Measurements from ENCODE around the gene PHRF1.

Gene PHRF1

DNA sequence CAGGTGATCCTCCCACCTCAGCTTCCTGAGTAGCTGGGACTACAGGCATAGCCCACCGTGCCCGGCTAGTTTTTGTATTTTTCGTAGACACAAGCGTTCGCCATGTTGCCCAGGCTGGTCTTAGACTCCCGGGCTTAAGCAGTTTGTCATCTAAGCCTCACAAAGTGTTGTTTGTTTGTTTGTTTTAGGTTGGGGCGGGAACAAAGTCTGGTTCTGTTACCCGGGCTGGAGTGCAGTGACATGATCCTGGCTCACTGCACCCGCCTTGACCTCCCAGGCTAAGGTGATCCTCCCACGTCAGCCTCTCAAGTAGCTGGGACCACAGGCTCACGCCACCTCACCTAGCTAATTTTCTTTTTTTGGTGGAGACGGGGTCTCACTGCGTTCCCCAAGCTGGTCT, 26.9 kb downstream of the PHRF1 start:
- no peak for DNase-seq

DNA sequence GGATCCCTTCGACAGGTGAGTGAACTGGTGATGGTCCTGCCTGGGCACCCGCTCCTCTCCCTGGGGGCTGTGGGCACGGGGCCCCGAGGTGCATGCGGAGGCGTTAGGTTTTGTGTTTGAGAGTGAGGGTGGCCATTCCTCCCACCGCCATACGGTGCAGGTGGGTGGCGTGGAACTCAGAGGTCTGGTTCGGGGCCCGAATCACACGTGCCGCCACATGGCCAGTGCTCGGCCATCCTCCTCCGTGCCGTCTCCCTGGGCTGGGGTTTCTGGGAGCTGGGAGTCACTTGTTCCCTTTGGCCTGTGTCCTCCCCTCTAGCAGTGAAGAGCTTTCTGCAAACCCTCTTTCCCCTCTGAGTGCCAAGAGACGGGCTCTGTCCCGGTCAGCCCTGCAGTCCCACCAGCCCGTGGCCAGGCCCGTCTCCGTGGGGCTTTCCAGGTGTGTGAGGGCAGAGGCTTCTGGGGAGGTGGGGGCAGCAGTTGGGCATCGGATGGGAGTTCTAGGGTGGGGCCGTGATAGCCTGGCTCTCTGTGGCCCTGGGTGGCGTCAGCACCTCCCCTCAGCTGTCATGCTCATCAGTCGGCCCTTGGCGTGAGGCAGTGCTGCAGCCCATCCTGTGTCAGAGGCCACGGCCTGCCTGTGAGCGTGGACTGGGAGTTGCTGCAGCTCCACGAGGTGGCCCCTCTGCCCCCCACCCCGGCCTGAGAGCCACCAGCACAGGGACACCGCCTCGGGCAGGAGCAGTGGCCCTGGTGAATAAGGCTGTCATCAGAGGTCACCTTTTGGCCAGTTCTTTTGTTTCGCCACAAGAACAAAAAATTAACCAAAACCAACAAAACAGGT, 29.2 kb downstream of the PHRF1 start:
- no peak for DNase-seq

DNA sequence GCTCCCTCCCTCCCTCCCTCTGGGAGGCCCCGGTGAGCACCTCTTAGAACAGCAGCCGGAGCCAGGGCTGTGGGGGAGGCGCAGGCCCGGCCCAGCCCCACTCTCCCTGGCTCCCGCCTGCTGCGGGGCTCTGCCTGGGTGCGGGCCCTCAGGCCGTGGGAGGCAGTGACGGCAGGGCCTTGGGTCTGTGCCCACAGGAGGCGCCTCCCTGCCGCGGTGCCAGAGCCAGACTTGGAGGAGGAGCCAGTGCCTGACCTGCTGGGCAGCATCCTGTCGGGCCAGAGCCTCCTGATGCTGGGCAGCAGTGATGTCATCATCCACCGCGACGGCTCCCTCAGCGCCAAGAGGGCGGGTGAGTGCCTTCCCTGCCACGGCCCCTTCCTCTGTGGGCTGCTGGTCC, 30.0 kb downstream of the PHRF1 start:
- DNase-seq = no peak

DNA sequence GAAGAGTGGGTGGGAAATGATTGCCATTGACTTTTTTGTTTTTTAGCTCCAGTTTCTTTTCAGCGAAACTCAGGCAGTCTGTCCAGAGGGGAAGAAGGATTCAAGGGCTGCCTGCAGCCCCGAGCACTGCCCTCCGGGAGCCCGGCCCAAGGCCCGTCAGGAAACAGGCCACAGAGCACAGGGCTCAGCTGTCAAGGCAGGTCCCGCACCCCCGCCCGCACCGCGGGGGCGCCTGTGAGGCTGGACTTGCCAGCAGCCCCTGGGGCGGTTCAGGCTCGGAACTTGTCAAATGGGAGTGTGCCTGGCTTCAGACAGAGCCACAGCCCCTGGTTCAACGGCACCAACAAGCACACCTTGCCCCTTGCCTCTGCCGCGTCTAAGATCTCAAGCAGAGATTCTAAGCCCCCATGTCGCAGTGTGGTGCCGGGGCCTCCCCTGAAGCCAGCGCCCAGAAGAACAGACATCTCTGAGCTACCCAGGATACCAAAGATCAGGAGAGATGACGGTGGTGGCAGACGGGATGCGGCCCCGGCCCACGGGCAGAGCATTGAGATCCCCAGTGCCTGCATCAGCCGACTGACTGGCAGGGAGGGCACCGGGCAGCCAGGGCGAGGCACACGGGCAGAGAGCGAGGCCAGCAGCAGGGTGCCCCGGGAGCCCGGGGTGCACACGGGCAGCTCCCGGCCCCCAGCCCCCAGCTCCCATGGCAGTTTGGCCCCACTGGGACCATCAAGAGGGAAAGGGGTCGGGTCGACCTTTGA, 30.9 kb downstream of the PHRF1 start:
- DNase-seq = no peak

DNA sequence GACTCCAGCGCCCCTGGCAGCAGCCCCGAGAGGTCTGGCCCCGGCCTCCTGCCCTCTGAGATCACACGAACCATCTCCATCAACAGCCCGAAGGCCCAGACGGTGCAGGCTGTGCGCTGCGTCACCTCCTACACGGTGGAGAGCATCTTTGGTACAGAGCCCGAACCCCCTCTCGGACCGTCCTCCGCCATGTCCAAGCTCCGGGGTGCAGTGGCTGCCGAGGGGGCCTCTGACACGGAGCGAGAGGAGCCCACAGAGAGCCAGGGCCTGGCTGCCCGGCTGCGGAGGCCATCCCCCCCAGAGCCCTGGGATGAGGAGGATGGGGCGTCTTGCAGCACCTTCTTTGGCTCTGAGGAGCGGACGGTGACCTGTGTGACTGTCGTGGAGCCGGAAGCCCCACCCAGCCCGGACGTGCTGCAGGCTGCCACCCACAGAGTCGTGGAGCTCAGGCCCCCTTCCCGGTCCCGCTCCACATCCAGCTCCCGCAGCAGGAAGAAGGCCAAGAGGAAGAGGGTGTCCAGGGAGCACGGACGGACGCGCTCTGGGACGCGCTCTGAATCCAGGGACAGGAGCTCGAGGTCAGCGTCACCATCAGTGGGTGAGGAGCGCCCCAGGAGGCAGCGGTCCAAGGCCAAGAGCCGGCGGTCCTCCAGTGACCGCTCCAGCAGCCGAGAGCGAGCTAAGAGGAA, 31.8 kb downstream of the PHRF1 start:
- DNase-seq = no peak

DNA sequence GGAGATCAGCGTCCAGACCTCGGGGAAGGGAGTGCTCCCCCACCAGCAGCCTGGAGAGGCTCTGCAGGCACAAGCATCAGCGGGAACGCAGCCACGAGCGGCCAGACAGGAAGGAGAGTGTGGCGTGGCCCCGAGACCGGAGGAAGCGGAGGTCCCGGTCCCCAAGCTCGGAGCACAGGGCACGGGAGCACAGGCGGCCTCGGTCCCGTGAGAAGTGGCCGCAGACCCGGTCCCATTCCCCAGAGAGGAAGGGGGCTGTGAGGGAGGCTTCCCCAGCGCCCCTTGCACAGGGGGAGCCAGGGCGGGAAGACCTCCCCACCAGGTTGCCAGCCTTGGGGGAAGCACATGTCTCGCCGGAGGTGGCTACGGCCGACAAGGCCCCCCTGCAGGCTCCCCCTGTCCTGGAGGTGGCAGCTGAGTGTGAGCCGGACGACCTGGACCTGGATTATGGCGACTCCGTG, 32.6 kb downstream of the PHRF1 start:
- DNase-seq = no peak

DNA sequence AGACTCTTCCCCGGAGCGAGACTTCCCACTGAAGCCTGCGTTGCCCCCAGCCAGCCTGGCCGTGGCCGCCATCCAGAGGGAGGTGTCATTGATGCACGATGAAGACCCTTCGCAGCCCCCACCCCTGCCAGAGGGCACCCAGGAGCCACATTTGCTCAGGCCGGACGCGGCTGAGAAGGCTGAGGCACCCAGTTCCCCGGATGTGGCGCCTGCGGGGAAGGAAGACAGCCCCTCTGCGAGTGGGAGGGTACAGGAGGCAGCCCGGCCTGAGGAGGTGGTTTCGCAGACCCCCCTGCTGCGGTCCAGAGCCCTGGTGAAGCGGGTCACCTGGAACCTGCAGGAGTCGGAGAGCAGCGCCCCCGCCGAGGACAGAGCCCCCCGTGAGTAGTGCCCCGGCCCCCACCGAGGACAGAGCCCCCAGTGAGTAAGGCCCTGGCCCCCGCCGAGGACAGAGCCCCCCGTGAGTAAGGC, 33.1 kb downstream of the PHRF1 start:
- no peak for DNase-seq

DNA sequence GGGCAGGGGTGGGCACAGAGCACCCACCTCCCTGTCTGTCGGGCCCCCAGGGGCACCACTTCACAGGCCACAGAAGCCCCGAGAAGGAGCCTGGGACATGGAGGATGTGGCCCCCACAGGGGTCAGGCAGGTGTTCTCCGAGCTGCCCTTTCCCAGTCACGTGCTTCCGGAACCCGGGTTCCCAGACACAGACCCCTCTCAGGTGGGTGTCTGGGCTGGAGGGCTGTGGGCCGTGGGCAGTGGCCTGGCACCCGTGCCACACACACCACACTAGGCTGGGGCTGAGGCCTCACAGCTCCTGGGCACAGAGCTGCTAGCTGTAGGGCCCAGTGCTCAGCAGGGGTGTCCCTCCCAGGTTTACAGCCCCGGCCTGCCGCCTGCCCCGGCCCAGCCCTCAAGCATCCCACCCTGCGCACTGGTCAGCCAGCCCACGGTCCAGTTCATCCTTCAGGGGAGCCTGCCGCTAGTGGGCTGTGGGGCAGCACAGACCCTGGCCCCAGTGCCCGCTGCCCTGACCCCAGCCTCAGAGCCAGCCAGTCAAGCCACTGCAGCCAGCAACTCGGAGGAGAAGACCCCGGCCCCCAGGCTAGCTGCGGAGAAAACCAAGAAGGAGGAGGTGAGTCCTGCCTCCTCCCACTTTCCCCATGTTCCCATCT, 34.0 kb downstream of the PHRF1 start:
- no peak for DNase-seq

DNA sequence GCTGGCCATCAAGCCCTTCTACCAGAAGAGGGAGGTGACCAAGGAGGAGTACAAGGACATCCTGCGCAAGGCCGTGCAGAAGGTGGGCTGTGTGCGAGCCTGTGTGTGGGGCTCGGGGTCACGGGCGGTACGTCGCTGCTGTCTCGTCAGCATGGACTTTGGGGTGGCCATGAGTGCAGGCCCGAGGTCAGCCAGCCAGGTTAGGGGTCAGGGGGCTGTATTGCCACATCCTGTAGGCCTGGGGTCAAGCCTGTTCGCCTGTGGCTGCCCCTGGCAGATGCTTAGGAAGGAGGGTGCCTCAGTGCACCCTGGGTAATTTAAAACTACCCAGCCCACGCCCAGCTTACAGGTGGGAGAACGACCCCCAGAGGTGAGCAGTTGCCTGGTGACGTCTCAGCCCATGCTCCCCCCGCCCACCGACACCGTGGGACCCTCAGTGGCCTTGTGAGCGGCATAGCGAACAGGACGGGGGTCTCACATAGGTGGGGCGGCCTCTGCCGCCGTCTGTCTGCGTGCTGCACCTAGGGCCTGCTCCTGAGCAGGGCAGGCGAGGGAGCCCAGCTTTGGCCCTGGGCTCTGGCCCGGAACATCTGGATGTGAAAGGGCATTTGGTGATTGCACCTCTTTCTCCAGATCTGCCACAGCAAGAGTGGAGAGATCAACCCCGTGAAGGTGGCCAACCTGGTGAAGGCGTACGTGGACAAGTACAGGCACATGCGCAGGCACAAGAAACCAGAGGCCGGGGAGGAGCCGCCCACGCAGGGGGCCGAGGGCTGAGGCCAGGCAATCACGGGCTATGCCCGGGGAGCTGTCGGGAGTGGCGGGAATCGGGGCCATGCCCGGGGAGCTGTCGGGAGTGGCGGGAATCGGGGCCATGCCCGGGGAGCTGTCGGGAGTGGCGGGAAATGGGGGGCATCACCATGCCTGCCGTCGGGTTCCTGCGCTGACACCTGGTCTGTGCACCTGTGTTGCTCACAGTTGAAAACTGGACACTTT, 35.0 kb downstream of the PHRF1 start:
- no peak for DNase-seq

DNA sequence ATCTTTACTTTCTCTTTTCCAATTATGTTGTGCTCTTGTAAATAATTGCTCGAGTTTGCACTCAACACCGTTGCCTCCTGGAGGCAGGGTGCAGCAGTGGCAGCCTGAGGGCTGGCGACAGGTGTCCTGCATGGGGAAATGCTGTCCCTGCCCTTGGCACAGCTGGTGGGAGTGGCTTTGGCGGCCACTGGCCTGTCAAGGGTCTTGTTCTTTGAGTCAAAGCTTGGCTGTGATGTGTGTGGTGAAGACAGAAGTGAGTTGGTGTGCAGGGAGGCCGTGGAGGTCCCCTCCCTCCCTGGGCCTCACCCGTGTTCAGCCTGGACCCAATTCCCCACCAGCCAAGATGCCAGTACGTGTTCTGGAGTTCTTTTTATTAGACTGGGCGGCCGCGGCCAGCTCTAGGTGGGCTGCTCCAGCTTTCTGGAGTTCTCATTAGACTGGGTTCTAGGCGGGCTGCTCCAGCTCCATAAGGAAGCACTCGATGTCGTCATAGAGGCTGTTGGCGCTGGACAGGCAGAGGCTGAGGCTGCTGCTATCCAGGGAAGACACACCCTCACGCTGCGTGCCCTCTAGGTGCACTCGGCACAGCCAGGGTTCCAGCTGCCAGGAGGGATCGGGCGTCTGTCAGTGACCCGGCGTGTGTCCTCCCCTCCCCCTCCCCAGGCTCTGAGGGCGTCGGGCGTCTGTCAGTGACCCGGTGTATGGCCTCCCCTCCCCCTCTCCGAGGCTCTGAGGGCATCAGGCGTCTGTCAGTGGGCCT, 36.1 kb downstream of the PHRF1 start:
- DNase-seq = no peak

DNA sequence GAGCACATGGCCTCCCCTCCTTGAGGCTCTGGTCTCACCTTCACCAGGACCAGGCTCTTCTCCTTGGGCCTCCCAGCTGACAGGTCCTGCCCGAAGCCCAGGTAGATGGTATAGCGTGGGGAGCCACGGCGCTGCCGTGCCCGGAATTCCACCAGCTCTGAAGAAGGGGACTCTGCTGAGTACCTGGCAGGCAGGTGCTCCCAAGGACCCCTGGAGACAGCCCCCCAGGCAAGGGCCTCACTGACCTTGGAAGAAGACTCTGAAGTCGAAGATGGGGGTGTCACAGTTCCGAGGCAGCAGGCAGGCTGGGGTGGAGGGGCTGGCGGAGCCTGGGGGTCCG, 36.7 kb downstream of the PHRF1 start:
- no peak for DNase-seq

DNA sequence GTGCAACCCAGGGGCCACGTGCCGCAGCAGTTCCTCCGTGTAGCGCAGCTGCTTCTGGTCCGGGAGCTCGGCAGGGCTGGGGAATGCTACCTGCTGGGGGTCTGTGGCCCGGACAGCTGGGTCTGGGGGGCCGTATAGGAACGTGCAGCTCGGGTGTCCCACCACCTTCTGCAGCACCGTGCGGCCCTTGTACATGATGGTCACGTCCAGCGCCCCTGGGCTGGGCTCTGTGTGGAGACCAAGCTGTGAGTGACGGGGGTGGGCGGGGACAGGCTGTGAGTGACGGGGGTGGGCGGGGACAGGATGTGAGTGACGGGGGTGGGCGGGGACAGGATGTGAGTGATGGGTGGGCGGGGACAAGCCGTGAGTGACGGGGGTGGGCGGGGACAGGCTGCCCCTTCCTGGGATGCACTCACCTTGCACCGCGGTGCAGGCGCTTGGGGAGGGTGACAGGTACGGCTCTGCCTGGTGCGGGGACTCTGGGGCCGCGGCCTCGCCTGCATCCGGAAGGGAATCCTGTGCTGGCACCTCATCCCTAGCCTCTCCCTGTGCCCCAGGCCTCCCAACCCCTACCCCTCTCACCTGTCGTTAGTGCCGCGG, 37.2 kb downstream of the PHRF1 start:
- no peak for DNase-seq

DNA sequence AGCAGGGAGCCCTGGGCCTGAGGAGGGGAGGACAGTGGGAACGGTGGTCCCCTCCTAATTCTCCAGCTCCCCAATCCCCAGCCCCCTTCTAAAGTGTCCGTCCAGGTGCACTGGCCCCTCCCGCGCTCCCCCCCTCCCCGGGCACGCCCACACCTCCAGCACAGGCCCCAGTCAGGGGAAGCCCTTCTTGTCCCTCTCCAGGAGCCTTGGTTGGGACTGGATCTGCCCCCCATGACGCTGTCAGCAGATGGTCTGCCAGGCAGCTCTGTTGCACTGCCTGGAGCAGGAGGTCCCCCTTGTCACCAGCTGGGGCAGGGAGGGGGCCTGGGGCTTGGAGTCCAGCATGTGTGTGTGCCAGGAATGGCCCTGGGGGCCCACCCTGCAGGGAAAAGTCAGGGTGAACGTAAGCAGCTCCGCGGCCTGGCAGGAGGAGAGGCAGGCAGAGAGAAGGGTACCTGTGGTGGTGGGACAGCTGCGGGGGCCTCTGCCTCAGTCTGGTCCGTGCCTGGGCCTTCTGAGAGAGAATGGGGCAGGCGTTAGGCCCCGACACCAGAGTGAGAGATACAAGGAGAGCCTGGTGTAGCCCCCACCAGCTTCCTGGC, 37.9 kb downstream of the PHRF1 start:
- DNase-seq = no peak

DNA sequence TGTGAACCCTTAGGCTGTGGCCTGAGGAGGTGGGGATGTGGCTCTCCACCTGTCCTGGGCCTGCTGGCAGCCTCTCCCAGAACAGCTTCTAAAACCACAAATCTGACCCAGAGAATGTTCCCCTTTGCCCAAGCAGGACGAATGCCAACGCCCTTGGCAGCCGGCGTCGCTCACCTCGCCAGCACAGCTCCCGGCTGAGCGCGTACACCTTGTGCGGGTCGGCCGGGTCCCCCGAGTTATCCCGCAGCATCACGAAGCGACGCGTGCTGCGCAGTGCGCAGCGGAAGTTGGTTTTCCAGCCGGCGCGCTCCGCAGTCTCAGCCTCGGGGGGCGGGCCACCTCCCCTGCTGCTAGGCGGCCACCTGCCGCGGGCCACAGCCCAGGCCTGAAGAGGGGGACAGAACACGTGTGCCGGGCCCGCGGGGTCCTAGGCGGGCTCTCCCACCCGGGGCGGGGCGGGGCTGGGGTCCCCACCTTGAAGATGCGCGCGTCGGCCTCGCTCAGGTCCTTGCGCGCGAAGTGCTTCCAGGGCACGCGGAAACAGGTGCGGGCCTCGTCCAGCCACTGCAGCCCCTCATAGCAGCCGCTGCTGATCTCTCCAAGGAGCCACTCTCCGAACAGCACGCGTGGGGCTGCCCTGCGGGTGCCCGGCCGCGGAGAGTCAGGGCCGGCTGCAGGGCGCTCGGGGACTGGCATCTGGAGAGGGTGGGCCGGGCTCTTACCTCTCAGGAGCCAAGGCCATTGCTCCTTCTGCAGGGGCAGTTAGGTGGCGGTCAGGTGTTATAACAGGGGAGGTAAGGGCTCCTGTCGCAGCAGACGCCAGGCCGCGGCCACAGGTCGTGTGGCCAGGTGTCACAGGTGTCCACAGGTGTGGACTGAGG, 38.6 kb downstream of the PHRF1 start:
- no peak for DNase-seq

DNA sequence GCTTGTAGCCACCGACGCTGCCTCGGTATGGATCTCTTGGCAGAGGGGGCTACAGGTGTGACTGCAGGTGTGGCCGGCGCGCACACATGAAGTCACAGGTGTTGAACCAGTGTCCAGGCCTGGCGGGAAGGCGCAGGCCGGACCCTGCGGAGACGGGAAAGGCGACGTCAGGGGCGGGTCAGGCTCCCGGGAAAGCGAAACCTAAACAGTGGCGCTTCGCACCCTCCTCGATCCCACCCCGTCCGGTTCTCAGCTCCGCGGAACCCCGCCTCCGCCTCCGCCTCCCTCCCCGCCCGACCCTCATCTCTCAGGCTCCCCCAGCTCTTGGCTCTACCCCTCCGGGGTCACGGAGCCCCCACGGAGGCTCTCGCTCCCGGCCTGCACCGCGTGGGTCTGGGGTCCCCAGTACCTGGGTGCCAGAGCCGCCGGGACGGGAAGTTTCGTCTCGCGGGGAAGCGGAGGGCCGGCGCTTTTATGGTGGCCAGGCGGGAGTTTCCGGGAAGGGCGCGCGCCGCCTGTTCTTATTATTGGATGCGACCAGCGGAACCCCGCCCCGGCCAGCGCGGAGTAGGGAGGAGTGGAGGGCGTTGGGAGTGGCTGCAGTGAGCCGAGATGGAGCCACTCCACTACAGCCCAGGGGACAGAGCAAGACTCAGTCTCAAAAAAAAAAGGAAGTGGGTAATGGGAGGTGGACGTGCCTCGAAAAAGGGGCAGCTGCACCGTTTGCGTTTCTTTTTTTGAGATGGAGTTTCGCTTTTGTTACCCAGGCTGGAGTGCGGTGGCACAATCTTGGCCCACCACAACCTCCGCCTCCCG, 39.4 kb downstream of the PHRF1 start, which contains the start of gene IRF7:
IRF7 (minus strand) TSS at position 447 of the 816 bp plus-strand sequence. CDS start 586 bp downstream, outside the sequence.
- peak; percentile 72 for DNase-seq

DNA sequence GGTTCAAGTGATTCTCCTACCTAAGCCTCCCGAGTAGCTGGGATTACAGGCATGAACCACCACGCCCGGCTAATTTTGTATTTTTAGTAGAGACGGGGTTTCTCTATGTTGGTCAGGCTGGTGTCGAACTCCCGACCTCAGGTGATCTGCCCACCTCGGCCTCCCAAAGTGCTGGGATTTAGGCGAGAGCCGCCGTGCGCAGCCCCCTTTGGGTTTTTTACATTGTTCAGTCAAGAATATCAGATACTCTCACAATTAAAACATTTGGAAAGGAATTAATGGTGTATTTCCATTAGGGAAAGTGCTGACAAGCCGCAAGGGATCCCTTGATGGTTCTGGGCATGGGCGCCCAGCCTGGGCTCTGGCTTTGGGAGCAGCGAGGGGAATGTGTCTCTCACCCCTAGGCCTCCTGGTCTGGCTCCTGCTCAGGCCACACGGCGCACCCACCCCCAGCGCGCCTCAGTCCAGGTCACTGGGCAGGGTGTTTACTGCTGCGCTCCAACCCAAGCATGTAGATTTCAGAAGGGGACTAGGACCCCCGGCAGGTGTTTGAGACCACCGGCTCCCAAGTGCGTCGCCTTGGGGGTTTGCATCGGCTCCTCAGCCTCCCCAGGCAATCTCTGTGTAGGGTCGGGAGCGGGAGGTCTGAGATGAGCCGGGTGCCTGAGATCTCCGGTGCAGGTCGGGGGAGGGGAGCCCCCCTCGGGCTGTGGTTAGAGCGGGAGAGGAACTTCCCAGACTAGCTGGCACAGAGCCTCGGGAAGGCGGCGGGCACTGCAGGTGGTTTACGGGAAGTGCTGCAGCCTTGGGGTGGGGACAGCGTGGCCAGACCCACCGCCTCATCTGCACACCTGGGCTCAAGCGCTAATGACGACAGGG, 40.3 kb downstream of the PHRF1 start:
- no peak for DNase-seq
